IMR-90 (cell line): Measurements from ENCODE around the gene POTEJ. TPM values are rescaled to one million over a fixed set of nuclear protein-coding genes. Genes with fewer than 3 reads are reported as not detected.

Experiments
- microRNA-seq, 2 experiments: library from miRNA; stranded (forward) in 1 of 2; unstranded in 1 of 2; fragments of 10-50 nt in 1 of 2; fragments of <30 nt in 1 of 2; gene quantifications in 1 of 2; microRNA quantifications in 1 of 2; one replicate each; pipeline versions ENCODE3 to v1.1.0; 2013 to 2020; ENCODE audit not compliant: insufficient read depth in 1 of 2, insufficient read length in 1 of 2, unreplicated experiment in 1 of 2
- polyA plus RNA-seq, 3 experiments: library from polyadenylated mRNA; depleted of rRNA; stranded (reverse); fragments of >200 nt; gene quantifications; 2 replicates each; pipeline ENCODE4 v1.2.3, GENCODE V29; 2012; ENCODE audit warnings: low replicate concordance in 1 of 3
- small RNA-seq, 5 experiments: library from RNA; depleted of rRNA; stranded (forward); fragments of <200 nt; gene quantifications; one replicate each; pipeline ENCODE3, GENCODE V24; 2012
- total RNA-seq: library from RNA; depleted of rRNA; stranded (reverse); fragments of >200 nt; gene quantifications from 2 replicates; pipeline ENCODE4 v1.2.3, GENCODE V29; 2012; rRNA removed

Gene POTEJ
- total and polyA plus RNA-seq, 2 of the 4 experiments (the other 2 are of a cell fraction) = not detected

Small RNA genes lying within 50 kb of the gene (microRNA-seq; reads per million reads assigned to microRNA genes)
- gene RF00017 (ENCODE audit: insufficient read depth, insufficient read length) (not detected), gene RNU6-848P (ENCODE audit: insufficient read depth, insufficient read length) (not detected)

Small RNA genes lying within 50 kb of the gene (small RNA-seq; reads per million reads assigned to genes)
- gene RF00017 = 0 reads per million in 5 experiments
- gene RNU6-848P = 0 reads per million in 5 experiments

Other genes with a start within 250 kb of the POTEJ start
- gene POTEI, start 102.1 kb upstream of the POTEJ start, total RNA-seq = not detected in 2 replicates
- gene POTEI, start 102.1 kb upstream of the POTEJ start, polyA plus RNA-seq (2012; rRNA removed) = not detected in 2 replicates
- gene CFC1B, start 90.2 kb upstream of the POTEJ start, total RNA-seq = not detected in 2 replicates
- gene CFC1B, start 90.2 kb upstream of the POTEJ start, polyA plus RNA-seq (2012; rRNA removed) = not detected in 2 replicates
- gene CFC1, start 11.9 kb upstream of the POTEJ start, total RNA-seq = not detected in 2 replicates
- not detected in 2 replicates for gene CFC1, start 11.9 kb upstream of the POTEJ start, polyA plus RNA-seq (2012; rRNA removed)
- gene GPR148, start 117.6 kb downstream of the POTEJ start, total RNA-seq = not detected in 2 replicates
- not detected in 2 replicates for gene GPR148, start 117.6 kb downstream of the POTEJ start, polyA plus RNA-seq (2012; rRNA removed)
- gene AMER3, start 144.1 kb downstream of the POTEJ start, total RNA-seq = not detected in 2 replicates
- gene AMER3, start 144.1 kb downstream of the POTEJ start, polyA plus RNA-seq (2012; rRNA removed) = not detected in 2 replicates
- 2.7 and 3.3 TPM in 2 replicates for gene ARHGEF4, start 225.5 kb downstream of the POTEJ start, total RNA-seq
- gene ARHGEF4, start 225.5 kb downstream of the POTEJ start, polyA plus RNA-seq (2012; rRNA removed) = 5.0 and 6.5 TPM in 2 replicates